ENCODE data around the gene CCDC71.

Gene CCDC71

GRCh38 chr3:49183873-49184272 is 17.7 kb upstream of the CCDC71 start:
- H2BK15ac ChIP-seq (ENCODE audit: low read depth, poor library complexity, severe bottlenecking): no peak overlapping the region
- no peak overlapping the region for H3K4me2 ChIP-seq (ENCODE audit: low read length, poor library complexity, severe bottlenecking)
- no peak overlapping the region for H2BK5ac ChIP-seq (ENCODE audit: low read depth, low read length, poor library complexity, severe bottlenecking)
- no peak overlapping the region for H2BK120ac ChIP-seq (ENCODE audit: low read depth, low read length)
- no peak overlapping the region for H4K91ac ChIP-seq (ENCODE audit: low read length)
- H2AK5ac ChIP-seq (ENCODE audit: low read length, severe bottlenecking): no peak overlapping the region
- no peak overlapping the region for H2AFZ ChIP-seq (ENCODE audit: low read depth, low read length)
- no peak overlapping the region for H3K4ac ChIP-seq (ENCODE audit: low read depth in 1 of 2, low read length in 2 of 2)
- no peaks in the 10 kb centered on the region for H3K36me3 ChIP-seq (ENCODE audit: control insufficient read depth in 1 of 2, insufficient read depth in 2 of 2, low read depth in 1 of 2, low read length in 2 of 2)
- no peak overlapping the region for H3K18ac ChIP-seq (ENCODE audit: low read depth in 1 of 2, low read length in 2 of 2)
- H3K4me3 ChIP-seq (ENCODE audit: insufficient read depth in 1 of 2, low read depth in 1 of 2, low read length in 2 of 2): no peak overlapping the region
- 92% methylated on average over 1 of the region's 1 CpG for WGBS
- H4K8ac ChIP-seq (ENCODE audit: low read length): no peak overlapping the region
- H3K27me3 ChIP-seq (ENCODE audit: control insufficient read depth in 1 of 2, insufficient read depth in 1 of 2, low read length in 2 of 2): peaks cover 0 to 6% of the 10 kb centered on the region in 2 experiments
- H3K9ac ChIP-seq (ENCODE audit: low read length): no peak overlapping the region
- H3K27ac ChIP-seq (ENCODE audit: low read length, poor library complexity, severe bottlenecking): no peak overlapping the region
- H3K23ac ChIP-seq (ENCODE audit: low read length in 2 of 2): no peak overlapping the region
- DNase-seq: no peak
- H3K4me1 ChIP-seq (ENCODE audit: control insufficient read depth, insufficient read depth, low read depth, low read length): peaks cover 2% of the 10 kb centered on the region
- no peak overlapping the region for H3K14ac ChIP-seq (ENCODE audit: low read length in 2 of 2)
- H3K9me3 ChIP-seq (ENCODE audit: control insufficient read depth, low read length): no peaks in the 10 kb centered on the region
- no peak overlapping the region for H2BK12ac ChIP-seq (ENCODE audit: low read length in 2 of 2)
- H3K79me1 ChIP-seq (replicated peaks; ENCODE audit: low read length, poor library complexity, severe bottlenecking): no peaks in the 10 kb centered on the region

DNA sequence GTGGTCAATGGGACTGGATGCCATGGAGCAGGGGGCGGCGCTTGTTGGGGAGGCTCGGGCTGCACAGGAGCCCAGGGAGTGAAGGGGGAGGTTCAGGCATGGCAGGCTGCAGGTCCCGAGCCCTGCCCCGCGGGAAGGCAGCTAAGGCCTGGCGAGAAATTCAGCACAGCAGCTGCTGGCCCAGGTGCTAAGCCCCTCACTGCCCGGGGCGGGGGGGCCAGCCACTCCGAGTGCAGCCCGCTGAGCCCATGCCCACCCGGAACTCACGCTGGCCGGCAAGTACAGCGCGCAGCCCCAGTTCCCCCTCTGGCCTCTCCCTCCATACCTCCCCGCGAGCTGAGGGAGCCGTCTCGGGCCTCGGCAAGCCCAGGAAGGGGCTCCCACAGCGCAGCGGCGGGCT is 16.6 kb upstream of the CCDC71 start:
- 97% methylated on average over 24 of the region's 24 CpGs for WGBS
- H4K8ac ChIP-seq (ENCODE audit: low read length): no peak overlapping the region

GRCh38 chr3:49181351-49181750 is 15.2 kb upstream of the CCDC71 start:
- H3K9me3 ChIP-seq (ENCODE audit: control insufficient read depth, low read length): no peaks in the 10 kb centered on the region
- peaks cover 8 to 9% of the 10 kb centered on the region in 2 experiments for H3K36me3 ChIP-seq (ENCODE audit: control insufficient read depth in 1 of 2, insufficient read depth in 2 of 2, low read depth in 1 of 2, low read length in 2 of 2)
- no peak overlapping the region for H3K4me2 ChIP-seq (ENCODE audit: low read length, poor library complexity, severe bottlenecking)
- no peaks in the 10 kb centered on the region for H3K79me1 ChIP-seq (replicated peaks; ENCODE audit: low read length, poor library complexity, severe bottlenecking)
- no peak overlapping the region for H2AK5ac ChIP-seq (ENCODE audit: low read length, severe bottlenecking)
- no peak overlapping the region for H3K4me3 ChIP-seq (ENCODE audit: insufficient read depth in 1 of 2, low read depth in 1 of 2, low read length in 2 of 2)
- H4K91ac ChIP-seq (ENCODE audit: low read length): no peak overlapping the region
- no peak overlapping the region for H2BK5ac ChIP-seq (ENCODE audit: low read depth, low read length, poor library complexity, severe bottlenecking)
- no peak overlapping the region for H3K23ac ChIP-seq (ENCODE audit: low read length in 2 of 2)
- H3K27me3 ChIP-seq (ENCODE audit: control insufficient read depth in 1 of 2, insufficient read depth in 1 of 2, low read length in 2 of 2): no peaks in the 10 kb centered on the region
- H2AFZ ChIP-seq (ENCODE audit: low read depth, low read length): no peak overlapping the region
- no peak overlapping the region for H2BK120ac ChIP-seq (ENCODE audit: low read depth, low read length)
- no peak overlapping the region for H3K27ac ChIP-seq (ENCODE audit: low read length, poor library complexity, severe bottlenecking)
- peaks cover 2% of the 10 kb centered on the region for H3K4me1 ChIP-seq (ENCODE audit: control insufficient read depth, insufficient read depth, low read depth, low read length)
- no peak overlapping the region for H3K4ac ChIP-seq (ENCODE audit: low read depth in 1 of 2, low read length in 2 of 2)
- H3K14ac ChIP-seq (ENCODE audit: low read length in 2 of 2): no peak overlapping the region
- DNase-seq: peak; percentile 10
- H3K9ac ChIP-seq (ENCODE audit: low read length): no peak overlapping the region
- H2BK12ac ChIP-seq (ENCODE audit: low read length in 2 of 2): no peak overlapping the region
- no peak overlapping the region for H2BK15ac ChIP-seq (ENCODE audit: low read depth, poor library complexity, severe bottlenecking)
- no peak overlapping the region for H3K18ac ChIP-seq (ENCODE audit: low read depth in 1 of 2, low read length in 2 of 2)
- 70% methylated on average over 4 of the region's 6 CpGs for WGBS
- H4K8ac ChIP-seq (ENCODE audit: low read length): no peak overlapping the region

More for the DNA sequence above, 16.6 kb upstream of the CCDC71 start:
- no peaks in the 10 kb centered on the region for H3K79me1 ChIP-seq (replicated peaks; ENCODE audit: low read length, poor library complexity, severe bottlenecking)
- H3K23ac ChIP-seq (ENCODE audit: low read length in 2 of 2): no peak overlapping the region
- no peak overlapping the region for H2BK5ac ChIP-seq (ENCODE audit: low read depth, low read length, poor library complexity, severe bottlenecking)
- peaks cover 2% of the 10 kb centered on the region for H3K4me1 ChIP-seq (ENCODE audit: control insufficient read depth, insufficient read depth, low read depth, low read length)
- no peak overlapping the region for H2BK15ac ChIP-seq (ENCODE audit: low read depth, poor library complexity, severe bottlenecking)
- no peak overlapping the region for H3K4me2 ChIP-seq (ENCODE audit: low read length, poor library complexity, severe bottlenecking)
- no peak for DNase-seq
- no peak overlapping the region for H4K91ac ChIP-seq (ENCODE audit: low read length)
- no peaks in the 10 kb centered on the region for H3K9me3 ChIP-seq (ENCODE audit: control insufficient read depth, low read length)
- no peak overlapping the region for H3K4ac ChIP-seq (ENCODE audit: low read depth in 1 of 2, low read length in 2 of 2)
- H3K4me3 ChIP-seq (ENCODE audit: insufficient read depth in 1 of 2, low read depth in 1 of 2, low read length in 2 of 2): no peak overlapping the region
- no peak overlapping the region for H2AK5ac ChIP-seq (ENCODE audit: low read length, severe bottlenecking)
- H2AFZ ChIP-seq (ENCODE audit: low read depth, low read length): no peak overlapping the region
- peaks cover 0 to 6% of the 10 kb centered on the region in 2 experiments for H3K27me3 ChIP-seq (ENCODE audit: control insufficient read depth in 1 of 2, insufficient read depth in 1 of 2, low read length in 2 of 2)
- no peak overlapping the region for H2BK12ac ChIP-seq (ENCODE audit: low read length in 2 of 2)
- H3K36me3 ChIP-seq (ENCODE audit: control insufficient read depth in 1 of 2, insufficient read depth in 2 of 2, low read depth in 1 of 2, low read length in 2 of 2): peaks cover 0 to under 1% of the 10 kb centered on the region in 2 experiments
- H3K9ac ChIP-seq (ENCODE audit: low read length): no peak overlapping the region
- no peak overlapping the region for H3K14ac ChIP-seq (ENCODE audit: low read length in 2 of 2)
- H3K27ac ChIP-seq (ENCODE audit: low read length, poor library complexity, severe bottlenecking): no peak overlapping the region
- H2BK120ac ChIP-seq (ENCODE audit: low read depth, low read length): no peak overlapping the region
- no peak overlapping the region for H3K18ac ChIP-seq (ENCODE audit: low read depth in 1 of 2, low read length in 2 of 2)

- Histone ChIP-seq H3K4me3 (ENCODE audit: insufficient read depth in 1 of 2, low read depth in 1 of 2, low read length in 2 of 2) (no peak overlapping the region), H3K4ac (ENCODE audit: low read depth in 1 of 2, low read length in 2 of 2) (no peak overlapping the region)
Measured at GRCh38 chr3:49180116-49180515, 14.0 kb upstream of the CCDC71 start.

More at GRCh38 chr3:49180116-49180515, 14.0 kb upstream of the CCDC71 start:
- Histone ChIP-seq H3K9me3 (ENCODE audit: control insufficient read depth, low read length) (no peaks in the 10 kb centered on the region), H3K27me3 (ENCODE audit: control insufficient read depth in 1 of 2, insufficient read depth in 1 of 2, low read length in 2 of 2) (no peaks in the 10 kb centered on the region), H3K9ac (ENCODE audit: low read length) (no peak overlapping the region), H3K79me1 (replicated peaks; ENCODE audit: low read length, poor library complexity, severe bottlenecking) (peaks cover under 1% of the 10 kb centered on the region), H3K4me2 (ENCODE audit: low read length, poor library complexity, severe bottlenecking) (no peak overlapping the region), H3K18ac (ENCODE audit: low read depth in 1 of 2, low read length in 2 of 2) (no peak overlapping the region), H3K14ac (ENCODE audit: low read length in 2 of 2) (no peak overlapping the region), H3K27ac (ENCODE audit: low read length, poor library complexity, severe bottlenecking) (no peak overlapping the region), H2BK120ac (ENCODE audit: low read depth, low read length) (no peak overlapping the region), H2AFZ (ENCODE audit: low read depth, low read length) (no peak overlapping the region), H2AK5ac (ENCODE audit: low read length, severe bottlenecking) (no peak overlapping the region), H4K91ac (ENCODE audit: low read length) (no peak overlapping the region), H2BK12ac (ENCODE audit: low read length in 2 of 2) (no peak overlapping the region), H2BK5ac (ENCODE audit: low read depth, low read length, poor library complexity, severe bottlenecking) (no peak overlapping the region), H4K8ac (ENCODE audit: low read length) (no peak overlapping the region), H3K36me3 (ENCODE audit: control insufficient read depth in 1 of 2, insufficient read depth in 2 of 2, low read depth in 1 of 2, low read length in 2 of 2) (peaks cover 20 to 21% of the 10 kb centered on the region in 2 experiments), H3K23ac (ENCODE audit: low read length in 2 of 2) (no peak overlapping the region), H3K4me1 (ENCODE audit: control insufficient read depth, insufficient read depth, low read depth, low read length) (peaks cover 2% of the 10 kb centered on the region), H2BK15ac (ENCODE audit: low read depth, poor library complexity, severe bottlenecking) (no peak overlapping the region)
- no peak for DNase-seq

Measured in mesenchymal stem cell (in vitro differentiated cells and primary cell).